CD14-positive monocyte (primary cell): ENCODE results near the gene PILRA. TPM values are rescaled to one million over a fixed set of nuclear protein-coding genes. Genes with fewer than 3 reads are reported as not detected.
A peak's percentile ranks its signal among the peaks of the same experiment; 100 is the strongest.

Experiments
- DNase-seq, 3 donors: peaks; one replicate each; pipeline ENCODE4 v3.0.0-alpha.2; 2011 to 2022
- H2AFZ ChIP-seq: 2 replicates; pipeline ENCODE4 v1.6.0; 2012; ENCODE audit warnings: mild to moderate bottlenecking, low read depth, low read length, inconsistent platforms; ENCODE audit not compliant: insufficient read depth, poor library complexity, severe bottlenecking
- H3K27ac ChIP-seq, 2 donors: 1 replicate in 1 of 2; 2 replicates in 1 of 2; pipeline ENCODE4 v1.5.1; 2012 to 2013; ENCODE audit warnings: low read length in 2 of 2, control low read depth in 1 of 2, inconsistent platforms in 1 of 2, low read depth in 1 of 2, mild to moderate bottlenecking in 1 of 2
- H3K27me3 ChIP-seq, 2 donors: one replicate each; pipeline versions ENCODE4 v1.6.0 to v1.6.1; 2011 to 2013; ENCODE audit warnings: low read length in 2 of 2; ENCODE audit not compliant: control insufficient read depth in 2 of 2, insufficient read depth in 2 of 2
- H3K36me3 ChIP-seq, 2 donors: replicated peaks in 1 of 2; 1 replicate in 1 of 2; 2 replicates in 1 of 2; pipeline versions ENCODE4 v1.5.1 to v1.6.1; 2012 to 2013; ENCODE audit warnings: low read length in 2 of 2, control low read depth in 1 of 2, inconsistent platforms in 1 of 2, mild to moderate bottlenecking in 1 of 2; ENCODE audit not compliant: insufficient read depth in 2 of 2, control insufficient read depth in 1 of 2
- H3K4me1 ChIP-seq, 2 donors: 1 replicate in 1 of 2; 2 replicates in 1 of 2; pipeline versions ENCODE4 v1.5.1 to v1.6.1; 2012 to 2013; ENCODE audit warnings: low read length in 2 of 2, control low read depth in 1 of 2, inconsistent platforms in 1 of 2, mild to moderate bottlenecking in 1 of 2, moderate library complexity in 1 of 2; ENCODE audit not compliant: insufficient read depth in 2 of 2, control insufficient read depth in 1 of 2
- H3K4me2 ChIP-seq: replicated peaks from 2 replicates; pipeline ENCODE3; 2012; ENCODE audit warnings: low read length, moderate library complexity, mild to moderate bottlenecking; ENCODE audit not compliant: poor library complexity, severe bottlenecking; ENCODE audit errors: extremely low read depth
- H3K4me3 ChIP-seq, 3 experiments: fragments of 200-600 bp in 1 of 3; sonication (generic) in 1 of 3; replicated peaks in 1 of 3; 1 replicate in 2 of 3; 2 replicates in 1 of 3; pipeline ENCODE4 v1.5.1; 2011 to 2013; ENCODE audit warnings: low read length in 3 of 3, mild to moderate bottlenecking in 3 of 3, control low read depth in 2 of 3, low read depth in 2 of 3, inconsistent platforms in 1 of 3, moderate library complexity in 1 of 3
- H3K79me2 ChIP-seq: 2 replicates; pipeline ENCODE4 v1.6.0; 2012; ENCODE audit warnings: mild to moderate bottlenecking, control low read depth, inconsistent platforms, low read length, moderate library complexity; ENCODE audit not compliant: insufficient read depth
- H3K9ac ChIP-seq: 2 replicates; pipeline ENCODE4 v1.6.0; 2017; ENCODE audit warnings: low read length, mild to moderate bottlenecking; ENCODE audit not compliant: insufficient read depth, poor library complexity, severe bottlenecking
- H3K9me3 ChIP-seq, 2 donors: replicated peaks in 1 of 2; 1 replicate in 1 of 2; 2 replicates in 1 of 2; pipeline versions ENCODE4 v1.5.1 to v1.6.1; 2012 to 2013; ENCODE audit warnings: low read length in 2 of 2, control low read depth in 1 of 2; ENCODE audit not compliant: control insufficient read depth in 1 of 2, insufficient read depth in 1 of 2
- H4K20me1 ChIP-seq: 2 replicates; pipeline ENCODE4 v1.6.0; 2012; ENCODE audit warnings: mild to moderate bottlenecking, low read length, control low read depth, moderate library complexity; ENCODE audit not compliant: insufficient read depth
- H3K27ac Mint-ChIP-seq, 7 donors: one replicate each; pipeline ENCODE4 v1.8.0; 2020; ENCODE audit warnings: mild to moderate bottlenecking in 7 of 7, mixed read lengths in 7 of 7, moderate library complexity in 6 of 7, inconsistent platforms in 2 of 7
- H3K27me3 Mint-ChIP-seq, 3 donors: one replicate each; pipeline ENCODE4 v1.8.0; 2021 to 2022; ENCODE audit warnings: low read depth in 3 of 3, mild to moderate bottlenecking in 3 of 3, mixed read lengths in 3 of 3, moderate library complexity in 3 of 3, inconsistent platforms in 1 of 3
- H3K36me3 Mint-ChIP-seq, 2 donors: one replicate each; pipeline ENCODE4 v1.8.0; 2020; ENCODE audit warnings: mixed read lengths in 2 of 2, inconsistent platforms in 1 of 2, mild to moderate bottlenecking in 1 of 2
- H3K4me1 Mint-ChIP-seq: one replicate; pipeline ENCODE4 v1.8.0; 2020; ENCODE audit warnings: mild to moderate bottlenecking, mixed read lengths
- H3K4me3 Mint-ChIP-seq, 2 donors: one replicate each; pipeline ENCODE4 v1.8.0; 2020; ENCODE audit warnings: mild to moderate bottlenecking in 2 of 2, mixed read lengths in 2 of 2, moderate library complexity in 1 of 2
- H3K9me3 Mint-ChIP-seq, 7 donors: one replicate each; pipeline ENCODE4 v1.8.0; 2020 to 2022; ENCODE audit warnings: mixed read lengths in 7 of 7, mild to moderate bottlenecking in 6 of 7, moderate library complexity in 6 of 7, inconsistent platforms in 2 of 7
- CTCF ChIP-seq: fragments of 200-600 bp; IDR thresholded peaks from one replicate; pipeline ENCODE4 v1.8.0; 2022; ENCODE audit warnings: antibody characterized with exemption, mild to moderate bottlenecking
- WGBS: methylation state at CpG from one replicate; pipeline ENCODE4 v1.1.5; 2013; ENCODE audit warnings: missing lambda C conversion rate; ENCODE audit not compliant: insufficient coverage; 5-methylcytosine and 5-hydroxymethylcytosine counted together
- intact Hi-C, 2 donors: fragments of 100-400 bp; cut with micrococcal nuclease; formaldehyde crosslinking; loops; one replicate each; pipeline versions ENCODE4 v1.15.0 to v1.15.1; 2023
- polyA plus RNA-seq, 3 donors: library from polyadenylated mRNA; depleted of rRNA in 1 of 3; unstranded in 2 of 3; stranded (reverse) in 1 of 3; fragments of 300-500 nt in 2 of 3; fragments of >200 nt in 1 of 3; fragmentation: Illumina TruSeq in 2 of 3; gene quantifications; 1 replicate in 2 of 3; 2 replicates in 1 of 3; pipeline ENCODE4 v1.2.3, GENCODE V29; 2012 to 2021

The PILRA gene
- polyA plus RNA-seq, 3 donors = 316 to 491 (median 364) TPM

GRCh38 chr7:100415448-100415847 is 42.2 kb downstream of the PILRA start:
- Histone ChIP-seq H3K27ac (no peak overlapping the region), H2AFZ (no peak overlapping the region), H4K20me1 (peaks cover 21% of the 10 kb centered on the region), H3K4me3 (no peak overlapping the region), H3K9me3 (no peaks in the 10 kb centered on the region), H3K4me1 (peaks cover 10 to 14% of the 10 kb centered on the region in 2 donors), H3K36me3 (peaks cover 32 to 85% of the 10 kb centered on the region in 2 donors), H3K79me2 (no peaks in the 10 kb centered on the region), H3K27me3 (no peaks in the 10 kb centered on the region), H3K4me2 (no peak overlapping the region), H3K9ac (no peak overlapping the region)
- Mint-ChIP-seq H3K4me3 (no peak overlapping the region), H3K4me1 (peaks cover 12% of the 10 kb centered on the region), H3K27me3 (peaks cover 0 to 6% (median 0%) of the 10 kb centered on the region in 3 donors), H3K36me3 (peaks cover 60 to 65% of the 10 kb centered on the region in 2 donors), H3K9me3 (no peaks in the 10 kb centered on the region), H3K27ac (peak overlapping the region in 1 of 7 donors; percentile 31)
- intact Hi-C loops = no loop called here
- no peak for DNase-seq
- WGBS = 100% methylated on average over 3 of the region's 5 CpGs
- TF ChIP-seq CTCF = no peak

- H3K27ac Mint-ChIP-seq = peak overlapping the region in 2 of 7 donors; percentile 4 to 22
Measured at GRCh38 chr7:100418930-100419659, 45.8 kb downstream of the PILRA start.

More at GRCh38 chr7:100418930-100419659, 45.8 kb downstream of the PILRA start:
- Histone ChIP-seq H3K4me2 (no peak overlapping the region), H3K9ac (no peak overlapping the region), H3K4me1 (no peaks in the 10 kb centered on the region), H2AFZ (no peak overlapping the region), H3K79me2 (no peaks in the 10 kb centered on the region), H3K27me3 (no peaks in the 10 kb centered on the region), H4K20me1 (peaks cover 7% of the 10 kb centered on the region), H3K4me3 (no peak overlapping the region), H3K36me3 (peaks cover 50 to 93% of the 10 kb centered on the region in 2 donors), H3K9me3 (no peaks in the 10 kb centered on the region), H3K27ac (no peak overlapping the region)
- H3K4me3 Mint-ChIP-seq = no peak overlapping the region
- peaks cover 78 to 91% of the 10 kb centered on the region in 2 donors for H3K36me3 Mint-ChIP-seq
- no CpG with 5 or more reads among the region's 1 CpG for WGBS
- peaks cover 0 to 2% (median 0%) of the 10 kb centered on the region in 3 donors for H3K27me3 Mint-ChIP-seq
- intact Hi-C loops = no loop called here
- peaks cover 2% of the 10 kb centered on the region for H3K4me1 Mint-ChIP-seq
- no peaks in the 10 kb centered on the region for H3K9me3 Mint-ChIP-seq
- TF ChIP-seq CTCF = no peak
- no peak for DNase-seq
